ENCODE measurements around the gene MED7.

DNA sequence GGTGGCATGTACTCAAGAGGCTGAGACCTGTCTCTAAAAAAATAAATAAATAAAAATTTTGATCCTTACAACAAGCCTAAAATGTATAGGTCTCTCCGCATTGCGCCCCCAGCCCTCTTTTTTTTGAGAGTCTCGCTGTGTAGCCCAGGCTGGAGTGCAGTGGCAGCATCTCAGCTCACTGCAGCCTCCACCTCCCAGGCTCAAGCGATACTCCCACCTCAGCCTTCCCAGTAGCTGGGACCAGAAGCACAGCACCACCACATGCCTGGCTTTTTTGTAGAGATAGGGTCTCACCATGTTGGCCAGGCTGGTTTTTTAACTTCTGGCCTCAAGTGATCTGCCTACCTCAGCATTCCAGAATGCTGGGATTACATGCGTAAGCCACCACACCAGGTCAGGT, 25.6 kb upstream of the MED7 start:
- TF ChIP-seq EZH2 (IDR thresholded peaks at IDR 0.05; ENCODE audit: insufficient read depth, poor library complexity, severe bottlenecking) (no peak), EZH2phosphoT487 (IDR thresholded peaks at IDR 0.05; ENCODE audit: insufficient read depth, low read depth) (no peak)

Data from GM23248 (cell line).